Measurements from ENCODE around the gene MET. TPM values are rescaled to one million over a fixed set of nuclear protein-coding genes. Genes with fewer than 3 reads are reported as not detected.
"Not testable (repeated sequence)": the region's sequence is repeated elsewhere in the genome, so short reads cannot be mapped to it uniquely, and the experiment has no call there.

MET gene
- total RNA-seq (2014; rRNA removed; shearing (Covaris generic)) = 51.1 and 67.7 TPM in 2 replicates

- peak; percentile 82 for DNase-seq (ENCODE audit: low spot score)
These were observed at the start of gene MET for GRCh38 chr7:116671681-116672595. Gene MET, plus strand, starts transcription at chr7:116672196. Its CDS starts 26,889 bp downstream, at chr7:116699085.

- no peak for DNase-seq (ENCODE audit: low spot score)
These were observed 45.1 kb upstream of the MET start for GRCh38 chr7:116626886-116627285.

DNA sequence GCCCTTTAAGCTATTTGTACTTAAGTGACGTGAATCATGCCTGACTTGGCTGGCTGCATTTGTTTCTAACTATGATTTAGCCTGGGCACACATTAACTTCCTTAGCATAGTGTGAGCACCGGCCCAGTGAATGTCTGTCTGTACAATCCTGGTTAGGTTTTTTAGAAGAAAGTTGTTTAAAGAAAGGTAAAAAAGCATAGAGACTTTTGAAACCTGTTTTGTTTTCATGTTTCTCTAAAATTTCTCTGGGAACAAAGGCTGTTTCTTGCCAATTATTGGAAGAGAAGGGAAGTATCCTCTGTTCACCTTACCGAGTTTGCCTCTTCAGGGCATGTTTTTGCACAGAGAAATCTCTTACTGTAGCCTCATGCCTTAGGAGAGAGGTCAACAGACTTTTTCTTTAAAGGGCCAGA is 42.9 kb upstream of the MET start:
- DNase-seq (ENCODE audit: low spot score) = no peak

GRCh38 chr7:116630357-116630756 is 41.6 kb upstream of the MET start:
- DNase-seq (ENCODE audit: low spot score) = no peak

DNA sequence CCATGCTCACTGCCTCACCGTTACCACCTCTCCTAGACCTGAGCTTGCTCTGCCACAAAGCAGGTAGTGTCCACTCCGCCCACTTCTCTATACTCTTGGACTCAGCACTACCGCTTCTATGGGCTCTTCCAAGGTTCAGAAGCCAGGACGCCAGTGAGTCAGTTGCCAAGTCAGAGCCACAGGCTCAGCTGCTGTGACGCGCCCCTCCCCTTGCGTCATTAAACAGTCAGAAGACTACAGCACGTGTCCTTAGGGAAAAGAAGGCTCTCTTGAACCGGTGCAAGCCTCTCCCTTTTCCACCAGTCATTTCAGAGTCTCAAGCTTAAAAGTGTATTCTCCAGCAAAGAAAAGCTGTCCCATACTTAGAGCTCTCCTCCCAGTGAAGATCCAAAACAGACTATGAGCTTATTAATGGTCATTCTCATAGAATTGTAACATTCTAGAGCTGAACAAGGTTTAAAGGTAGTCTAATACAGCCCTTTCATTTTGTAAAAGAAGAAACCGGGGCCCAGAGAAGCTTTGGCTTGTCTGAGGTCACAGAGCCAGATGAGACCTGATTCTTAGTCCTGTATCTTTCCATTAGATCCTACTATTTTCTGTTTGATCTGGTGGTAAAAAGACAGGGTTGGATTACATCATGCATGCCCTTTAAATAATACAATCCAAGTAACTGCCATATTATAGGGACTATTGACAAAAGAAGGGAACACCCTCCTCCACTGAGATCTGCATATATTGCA is 40.9 kb upstream of the MET start:
- DNase-seq (ENCODE audit: low spot score) = peak; percentile 92

DNA sequence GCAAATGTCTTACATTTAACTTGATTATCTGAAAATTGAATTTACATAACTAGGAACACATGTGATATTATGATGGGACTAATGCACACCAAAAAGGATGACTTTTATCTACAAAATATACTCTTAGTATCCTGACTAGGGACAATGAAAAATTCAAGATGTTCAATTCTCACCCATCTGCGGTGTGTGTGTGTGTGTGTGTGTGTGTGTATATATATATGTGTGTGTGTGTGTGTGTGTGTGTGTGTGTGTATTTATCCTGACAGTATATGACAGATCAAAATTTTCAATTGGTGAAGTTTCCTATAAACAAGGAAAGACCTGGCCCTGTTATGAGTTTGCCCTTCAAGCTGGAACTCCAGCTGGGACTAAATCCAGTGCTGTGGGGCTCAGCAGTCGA is 40.3 kb upstream of the MET start:
- DNase-seq (ENCODE audit: low spot score) = no peak

GRCh38 chr7:116632384-116632783 is 39.6 kb upstream of the MET start:
- no peak for DNase-seq (ENCODE audit: low spot score)

DNA sequence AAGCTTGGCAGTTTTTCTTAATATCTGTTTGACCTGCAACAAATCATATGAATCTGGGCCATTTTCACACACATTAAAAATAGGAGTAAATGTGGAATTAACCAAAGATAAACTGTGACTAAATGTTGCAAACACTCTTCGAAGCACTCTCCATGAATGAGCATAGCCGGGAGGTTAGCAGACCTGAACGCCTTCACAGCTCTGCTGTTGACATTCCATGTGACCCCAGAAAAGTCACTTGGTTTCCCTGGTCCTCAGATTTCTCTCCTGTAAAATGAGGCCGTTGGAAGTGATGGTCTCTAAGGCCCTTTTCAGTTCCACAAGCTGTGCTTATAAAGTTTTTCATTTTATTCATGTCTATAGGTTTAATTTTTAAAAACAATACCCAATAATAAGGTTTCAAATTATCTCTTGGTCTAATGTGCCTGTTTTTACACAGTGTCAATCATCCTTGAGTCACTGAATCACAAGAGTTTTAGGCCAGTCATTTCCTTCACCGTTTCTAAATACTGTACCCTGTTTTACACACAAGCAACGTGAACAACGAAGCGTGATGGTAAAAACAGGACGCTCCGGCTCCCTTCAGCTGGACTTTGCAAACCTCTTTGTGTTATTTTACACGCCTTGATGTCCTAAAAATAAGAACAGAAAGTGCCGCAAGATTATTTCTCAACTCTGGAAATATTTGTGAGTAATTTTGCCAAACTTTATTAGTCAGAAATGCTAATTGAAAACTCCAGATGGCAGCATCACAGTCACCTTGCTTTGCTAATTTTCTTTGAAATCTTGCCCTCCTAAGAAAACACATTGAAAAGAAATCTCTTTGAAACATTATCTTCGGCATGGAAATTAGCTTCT is 38.6 kb upstream of the MET start:
- DNase-seq (ENCODE audit: low spot score) = no peak

GRCh38 chr7:116636997-116637396 is 35.0 kb upstream of the MET start:
- DNase-seq (ENCODE audit: low spot score) = no peak

DNA sequence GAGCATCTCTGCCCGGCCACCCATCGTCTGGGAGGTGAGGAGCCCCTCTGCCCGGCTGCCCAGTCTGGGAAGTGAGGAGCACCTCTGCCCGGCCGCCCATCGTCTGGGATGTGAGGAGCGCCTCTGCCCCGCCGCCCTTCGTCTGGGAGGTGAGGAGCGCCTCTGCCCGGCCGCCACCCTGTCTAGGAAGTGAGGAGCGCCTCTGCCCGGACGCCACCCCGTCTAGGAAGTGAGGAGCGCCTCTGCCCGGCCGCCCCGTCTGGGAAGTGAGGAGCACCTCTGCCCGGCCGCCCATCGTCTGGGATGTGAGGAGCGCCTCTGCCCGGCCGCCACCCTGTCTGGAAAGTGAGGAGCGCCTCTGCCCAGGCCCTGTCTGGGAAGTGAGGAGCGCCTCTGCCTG is 33.4 kb upstream of the MET start:
- DNase-seq (ENCODE audit: low spot score) = not testable (repeated sequence)

- no peak for DNase-seq (ENCODE audit: low spot score)
These were observed 30.3 kb upstream of the MET start for GRCh38 chr7:116641551-116642153.

DNA sequence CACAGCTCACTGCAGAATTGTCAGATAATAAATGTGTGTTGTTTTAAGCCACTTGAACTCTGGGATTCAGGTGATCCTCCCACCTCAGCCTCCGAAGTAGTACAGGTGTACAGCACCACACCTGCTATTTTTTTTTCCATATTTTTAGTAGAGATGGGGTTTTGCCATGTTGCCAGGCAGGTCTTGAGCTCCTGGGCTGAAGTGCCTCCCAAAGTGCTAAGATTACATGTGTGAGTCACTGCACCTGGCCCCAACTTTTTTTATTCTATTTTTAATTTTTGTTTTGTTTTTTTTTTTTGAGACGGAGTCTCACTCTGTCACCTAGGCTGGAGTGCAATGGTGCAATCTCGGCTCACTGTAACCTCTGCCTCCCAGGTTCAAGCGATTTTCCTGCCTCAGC is 28.8 kb upstream of the MET start:
- DNase-seq (ENCODE audit: low spot score) = not testable (repeated sequence)

GRCh38 chr7:116644628-116645027 is 27.4 kb upstream of the MET start:
- DNase-seq (ENCODE audit: low spot score) = no peak

GRCh38 chr7:116647290-116647689 is 24.7 kb upstream of the MET start:
- DNase-seq (ENCODE audit: low spot score) = no peak

DNA sequence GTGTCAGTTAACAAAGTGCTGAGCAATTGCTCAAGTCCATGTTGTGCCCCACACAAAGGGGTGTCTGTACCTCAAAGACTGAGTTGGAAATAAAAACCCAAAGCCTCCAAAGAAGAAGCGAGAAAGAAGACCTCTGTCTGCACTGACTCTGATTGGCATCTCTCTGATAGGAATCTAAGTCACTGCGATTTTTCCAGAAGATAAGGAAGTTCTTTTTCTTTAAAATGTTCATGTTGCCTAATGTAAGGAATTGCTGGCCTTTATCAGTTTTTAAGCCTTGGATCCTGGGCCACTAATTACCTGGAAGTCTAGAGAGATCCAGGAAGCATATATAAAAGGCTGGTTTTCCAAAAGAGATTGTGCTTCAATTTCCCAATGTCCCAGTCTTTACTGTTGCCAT is 24.1 kb upstream of the MET start:
- DNase-seq (ENCODE audit: low spot score) = no peak

- no peak for DNase-seq (ENCODE audit: low spot score)
These were observed 21.6 kb upstream of the MET start for GRCh38 chr7:116650436-116650835.

- no peak for DNase-seq (ENCODE audit: low spot score)
These were observed 19.2 kb upstream of the MET start for GRCh38 chr7:116652793-116653192.

GRCh38 chr7:116653204-116653603 is 18.8 kb upstream of the MET start:
- peak; percentile 84 for DNase-seq (ENCODE audit: low spot score)

DNA sequence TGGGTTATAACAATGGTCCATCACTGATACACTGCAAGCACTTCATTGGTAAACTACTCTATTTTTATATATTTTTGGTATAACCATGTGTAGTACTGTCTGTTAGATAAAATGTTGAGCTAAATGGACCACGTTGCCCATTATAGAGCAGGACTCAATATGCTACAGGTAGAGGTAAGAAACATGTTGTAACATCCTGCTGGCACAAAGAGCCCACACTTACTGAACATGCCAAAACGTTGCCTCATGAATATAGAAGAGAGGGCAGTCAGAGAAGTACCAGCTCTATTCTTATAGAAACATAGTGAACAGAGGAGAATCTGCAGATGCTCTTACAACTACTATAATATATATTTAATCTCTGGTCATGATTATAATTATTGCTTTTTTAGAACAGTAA is 18.4 kb upstream of the MET start:
- no peak for DNase-seq (ENCODE audit: low spot score)

DNA sequence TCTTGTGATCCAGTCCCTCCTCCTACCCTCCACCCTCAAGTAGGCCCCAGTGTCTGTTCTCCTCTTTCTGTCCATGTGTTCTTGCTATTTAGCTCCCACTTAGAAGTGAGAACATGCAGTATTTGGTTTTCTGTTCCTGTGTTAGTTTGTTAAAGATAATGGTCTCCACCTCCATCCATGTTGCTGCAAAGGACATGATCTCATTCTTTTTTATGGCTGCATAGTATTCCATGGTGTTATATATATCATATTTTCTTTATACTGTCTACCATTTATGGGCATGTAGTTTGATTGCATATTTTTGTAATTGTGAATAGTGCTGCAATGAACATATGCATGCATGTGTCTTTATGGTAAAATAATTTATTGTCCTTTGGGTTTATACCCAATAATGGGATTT is 12.7 kb upstream of the MET start:
- DNase-seq (ENCODE audit: low spot score) = not testable (repeated sequence)

- no peak for DNase-seq (ENCODE audit: low spot score)
These were observed 10.1 kb upstream of the MET start for GRCh38 chr7:116661865-116662264.

DNA sequence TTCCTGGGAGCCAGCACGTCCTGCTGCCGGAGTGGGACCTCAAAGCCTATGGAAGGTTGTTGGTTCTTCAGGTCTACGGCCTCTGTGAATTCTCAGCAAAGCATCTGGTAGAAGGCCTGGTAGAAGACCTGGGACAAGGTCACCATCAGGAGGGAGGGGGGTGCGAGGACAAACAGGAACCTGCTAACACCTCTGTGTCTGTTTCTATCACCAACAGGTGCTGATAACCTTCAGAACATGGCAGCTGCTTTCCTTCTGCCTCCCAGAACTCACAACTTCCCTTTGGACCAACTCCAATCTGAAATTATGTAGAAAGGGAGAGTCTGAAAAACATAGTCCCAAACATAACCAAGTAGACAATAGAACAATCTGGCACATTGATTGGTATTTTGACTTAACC is 8.3 kb upstream of the MET start:
- no peak for DNase-seq (ENCODE audit: low spot score)

Data from H4 (cell line).